Trophoblast cell (in vitro differentiated cells and primary cell): ENCODE results near the gene POU4F2.

Source experiments
- DNase-seq, 2 donors: peaks; one replicate each; pipeline ENCODE4 v3.0.0-alpha.2; 2016
- H2AFZ ChIP-seq: 2 replicates; pipeline ENCODE4 v1.6.1; 2013; ENCODE audit warnings: low read length, moderate library complexity, mild to moderate bottlenecking; ENCODE audit not compliant: insufficient read depth, poor library complexity
- H2AK5ac ChIP-seq: 2 replicates; pipeline ENCODE4 v1.6.1; 2013; ENCODE audit warnings: mild to moderate bottlenecking, low read length
- H2BK120ac ChIP-seq: 2 replicates; pipeline ENCODE4 v1.6.1; 2013; ENCODE audit warnings: low read length, mild to moderate bottlenecking, moderate library complexity; ENCODE audit not compliant: insufficient read depth, poor library complexity
- H2BK12ac ChIP-seq: 2 replicates; pipeline ENCODE4 v1.6.1; 2013; ENCODE audit warnings: mild to moderate bottlenecking, low read length, moderate library complexity
- H2BK5ac ChIP-seq: 2 replicates; pipeline ENCODE4 v1.6.1; 2013; ENCODE audit warnings: low read length, low read depth, moderate library complexity, mild to moderate bottlenecking; ENCODE audit not compliant: poor library complexity
- H3K14ac ChIP-seq: 2 replicates; pipeline ENCODE4 v1.6.1; 2013; ENCODE audit warnings: mild to moderate bottlenecking, low read length
- H3K18ac ChIP-seq: 2 replicates; pipeline ENCODE4 v1.6.1; 2013; ENCODE audit warnings: mild to moderate bottlenecking, low read length
- H3K23ac ChIP-seq: 2 replicates; pipeline ENCODE4 v1.6.1; 2013; ENCODE audit warnings: low read length
- H3K27ac ChIP-seq: 2 replicates; pipeline ENCODE4 v1.5.1; 2013; ENCODE audit warnings: low read depth, mild to moderate bottlenecking, inconsistent platforms, low read length, moderate library complexity
- H3K27me3 ChIP-seq: 2 replicates; pipeline ENCODE4 v1.6.1; 2013; ENCODE audit warnings: inconsistent platforms, mild to moderate bottlenecking, low read length, moderate library complexity; ENCODE audit not compliant: insufficient read depth
- H3K36me3 ChIP-seq, 2 experiments: 1 replicate in 1 of 2; 2 replicates in 1 of 2; pipeline ENCODE4 v1.6.1; 2013; ENCODE audit warnings: low read length in 2 of 2, mild to moderate bottlenecking in 2 of 2, moderate library complexity in 1 of 2; ENCODE audit not compliant: insufficient read depth in 2 of 2, control insufficient read depth in 1 of 2
- H3K4ac ChIP-seq: 2 replicates; pipeline ENCODE4 v1.6.1; 2013; ENCODE audit warnings: low read depth, mild to moderate bottlenecking, low read length, moderate library complexity
- H3K4me1 ChIP-seq, 2 experiments: 1 replicate in 1 of 2; 2 replicates in 1 of 2; pipeline ENCODE4 v1.6.1; 2013; ENCODE audit warnings: low read length in 2 of 2, mild to moderate bottlenecking in 2 of 2, moderate library complexity in 1 of 2; ENCODE audit not compliant: insufficient read depth in 2 of 2, control insufficient read depth in 1 of 2
- H3K4me2 ChIP-seq: 2 replicates; pipeline ENCODE4 v1.6.1; 2013; ENCODE audit warnings: inconsistent platforms, mild to moderate bottlenecking, low read length, moderate library complexity
- H3K4me3 ChIP-seq: 2 replicates; pipeline ENCODE4 v1.5.1; 2013; ENCODE audit warnings: mild to moderate bottlenecking, low read depth, low read length, inconsistent platforms
- H3K79me1 ChIP-seq: one replicate; pipeline ENCODE4 v1.6.1; 2013; ENCODE audit warnings: low read length
- H3K79me2 ChIP-seq: 2 replicates; pipeline ENCODE4 v1.6.1; 2013; ENCODE audit warnings: low read length, mild to moderate bottlenecking; ENCODE audit not compliant: control insufficient read depth, insufficient read depth, poor library complexity
- H3K9ac ChIP-seq: 2 replicates; pipeline ENCODE4 v1.6.1; 2013; ENCODE audit warnings: mild to moderate bottlenecking, low read length
- H3K9me3 ChIP-seq: 2 replicates; pipeline ENCODE4 v1.6.1; 2013; ENCODE audit warnings: low read depth, mild to moderate bottlenecking, control low read depth, inconsistent platforms, low read length; ENCODE audit not compliant: insufficient read depth
- H4K12ac ChIP-seq: 2 replicates; pipeline ENCODE4 v1.6.1; 2013; ENCODE audit warnings: low read depth, mild to moderate bottlenecking, low read length, moderate library complexity
- H4K8ac ChIP-seq: 2 replicates; pipeline ENCODE4 v1.6.1; 2013; ENCODE audit warnings: low read depth, mild to moderate bottlenecking, low read length, moderate library complexity
- H4K91ac ChIP-seq: one replicate; pipeline ENCODE4 v1.6.1; 2013; ENCODE audit warnings: low read depth, mild to moderate bottlenecking, low read length, moderate library complexity
- WGBS: extraction: QIAGEN DNeasy Blood & Tissue Kit; methylation state at CpG from one replicate; pipeline ENCODE4 v1.1.7; 2013; ENCODE audit warnings: missing lambda C conversion rate; ENCODE audit not compliant: insufficient read length, insufficient coverage; ENCODE audit errors: extremely low coverage; 5-methylcytosine and 5-hydroxymethylcytosine counted together

POU4F2 gene

GRCh38 chr4:146648461-146648783, 9.7 kb downstream of the POU4F2 start:
- Histone ChIP-seq H3K23ac (no peak overlapping the region), H3K4ac (no peak overlapping the region), H3K79me2 (no peaks in the 10 kb centered on the region), H2BK120ac (no peak overlapping the region), H4K8ac (no peak overlapping the region), H2AFZ (no peak overlapping the region), H3K18ac (no peak overlapping the region), H4K12ac (no peak overlapping the region), H2BK12ac (no peak overlapping the region), H3K27me3 (peaks cover 58% of the 10 kb centered on the region), H3K4me3 (no peak overlapping the region), H3K4me1 (no peaks in the 10 kb centered on the region), H2BK5ac (no peak overlapping the region), H3K79me1 (no peaks in the 10 kb centered on the region), H2AK5ac (no peak overlapping the region), H3K14ac (no peak overlapping the region), H3K9me3 (peaks cover 1% of the 10 kb centered on the region), H4K91ac (no peak overlapping the region), H3K27ac (no peak overlapping the region), H3K9ac (no peak overlapping the region), H3K4me2 (peak overlapping the region; percentile 40), H3K36me3 (no peaks in the 10 kb centered on the region)
- no CpG with 5 or more reads among the region's 16 CpGs for WGBS
- DNase-seq = no peak

- no peak overlapping the region for H2AFZ ChIP-seq
- H3K79me1 ChIP-seq = no peaks in the 10 kb centered on the region
- H3K36me3 ChIP-seq = no peaks in the 10 kb centered on the region
- no peak overlapping the region for H3K4me2 ChIP-seq
- H2BK120ac ChIP-seq = no peak overlapping the region
- no peaks in the 10 kb centered on the region for H3K79me2 ChIP-seq
- H3K9me3 ChIP-seq = peaks cover 1% of the 10 kb centered on the region
- H3K4me3 ChIP-seq = no peak overlapping the region
- no peak overlapping the region for H3K23ac ChIP-seq
- H2BK5ac ChIP-seq = no peak overlapping the region
- no peak for DNase-seq
- H4K12ac ChIP-seq = no peak overlapping the region
- no peak overlapping the region for H3K9ac ChIP-seq
- H3K27ac ChIP-seq = no peak overlapping the region
- WGBS = no CpG with 5 or more reads among the region's 3 CpGs
- H2AK5ac ChIP-seq = no peak overlapping the region
- H4K8ac ChIP-seq = no peak overlapping the region
- peaks cover 62% of the 10 kb centered on the region for H3K27me3 ChIP-seq
- no peak overlapping the region for H4K91ac ChIP-seq
- no peak overlapping the region for H3K14ac ChIP-seq
- no peak overlapping the region for H3K18ac ChIP-seq
- no peaks in the 10 kb centered on the region for H3K4me1 ChIP-seq
- no peak overlapping the region for H3K4ac ChIP-seq
- H2BK12ac ChIP-seq = no peak overlapping the region
Measured at GRCh38 chr4:146649232-146649631, 10.5 kb downstream of the POU4F2 start.

GRCh38 chr4:146650034-146650433, 11.3 kb downstream of the POU4F2 start:
- Histone ChIP-seq H2BK120ac (no peak overlapping the region), H3K18ac (no peak overlapping the region), H2AK5ac (no peak overlapping the region), H3K4ac (no peak overlapping the region), H3K27me3 (peaks cover 63% of the 10 kb centered on the region), H3K4me2 (no peak overlapping the region), H3K4me1 (peaks cover 0 to 2% of the 10 kb centered on the region in 2 experiments), H3K79me2 (no peaks in the 10 kb centered on the region), H3K23ac (no peak overlapping the region), H4K12ac (no peak overlapping the region), H3K9me3 (peaks cover 1% of the 10 kb centered on the region), H3K9ac (no peak overlapping the region), H3K27ac (no peak overlapping the region), H2BK5ac (no peak overlapping the region), H3K14ac (no peak overlapping the region), H2BK12ac (no peak overlapping the region), H3K79me1 (no peaks in the 10 kb centered on the region), H3K4me3 (no peak overlapping the region), H2AFZ (no peak overlapping the region), H4K8ac (no peak overlapping the region), H3K36me3 (no peaks in the 10 kb centered on the region), H4K91ac (no peak overlapping the region)
- no CpG with 5 or more reads among the region's 4 CpGs for WGBS
- no peak for DNase-seq

- no peak overlapping the region for H3K23ac ChIP-seq
- peaks cover 0 to 2% of the 10 kb centered on the region in 2 experiments for H3K4me1 ChIP-seq
- peaks cover 31% of the 10 kb centered on the region for H3K27me3 ChIP-seq
- no peaks in the 10 kb centered on the region for H3K79me1 ChIP-seq
- no peaks in the 10 kb centered on the region for H3K9me3 ChIP-seq
- DNase-seq = peak in 1 of 2 donors; percentile 8
- H2BK5ac ChIP-seq = no peak overlapping the region
- no peak overlapping the region for H4K91ac ChIP-seq
- no peak overlapping the region for H3K18ac ChIP-seq
- no peaks in the 10 kb centered on the region for H3K36me3 ChIP-seq
- H2BK12ac ChIP-seq = no peak overlapping the region
- no peak overlapping the region for H4K12ac ChIP-seq
- peak overlapping the region; percentile 20 for H2AFZ ChIP-seq
- no peak overlapping the region for H2AK5ac ChIP-seq
- H3K9ac ChIP-seq = no peak overlapping the region
- no peak overlapping the region for H3K14ac ChIP-seq
- H2BK120ac ChIP-seq = no peak overlapping the region
- peak overlapping the region; percentile 87 for H3K4me2 ChIP-seq
- H4K8ac ChIP-seq = no peak overlapping the region
- H3K27ac ChIP-seq = no peak overlapping the region
- peak overlapping the region; percentile 50 for H3K4me3 ChIP-seq
- WGBS = no CpG with 5 or more reads among the region's 72 CpGs
- no peaks in the 10 kb centered on the region for H3K79me2 ChIP-seq
- no peak overlapping the region for H3K4ac ChIP-seq
Measured at GRCh38 chr4:146654687-146655520, 16.2 kb downstream of the POU4F2 start.
